ENCODE results near the gene SHC2.
"Not testable (repeated sequence)": the region's sequence is repeated elsewhere in the genome, so short reads cannot be mapped to it uniquely, and the experiment has no call there.

SHC2 gene

DNA sequence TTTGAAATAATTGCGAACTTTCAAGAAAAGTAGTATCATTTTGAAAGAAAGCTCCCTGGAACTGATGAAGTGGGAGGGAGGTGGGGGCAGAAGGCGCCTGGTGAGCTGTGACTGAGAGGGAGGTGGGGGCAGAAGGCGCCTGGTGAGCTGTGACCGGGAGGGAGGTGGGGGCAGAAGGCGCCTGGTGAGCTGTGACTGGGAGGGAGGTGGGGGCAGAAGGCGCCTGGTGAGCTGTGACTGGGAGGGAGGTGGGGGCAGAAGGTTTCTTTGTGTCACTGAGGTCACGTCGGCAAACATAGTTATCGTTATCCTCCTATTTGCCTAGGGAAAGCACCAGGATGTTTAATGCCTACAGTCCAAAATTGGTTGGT is 76.0 kb downstream of the SHC2 start:
- DNase-seq (ENCODE audit: low read depth in 2 of 2), result no peak
- TF ChIP-seq, protein P1, sequence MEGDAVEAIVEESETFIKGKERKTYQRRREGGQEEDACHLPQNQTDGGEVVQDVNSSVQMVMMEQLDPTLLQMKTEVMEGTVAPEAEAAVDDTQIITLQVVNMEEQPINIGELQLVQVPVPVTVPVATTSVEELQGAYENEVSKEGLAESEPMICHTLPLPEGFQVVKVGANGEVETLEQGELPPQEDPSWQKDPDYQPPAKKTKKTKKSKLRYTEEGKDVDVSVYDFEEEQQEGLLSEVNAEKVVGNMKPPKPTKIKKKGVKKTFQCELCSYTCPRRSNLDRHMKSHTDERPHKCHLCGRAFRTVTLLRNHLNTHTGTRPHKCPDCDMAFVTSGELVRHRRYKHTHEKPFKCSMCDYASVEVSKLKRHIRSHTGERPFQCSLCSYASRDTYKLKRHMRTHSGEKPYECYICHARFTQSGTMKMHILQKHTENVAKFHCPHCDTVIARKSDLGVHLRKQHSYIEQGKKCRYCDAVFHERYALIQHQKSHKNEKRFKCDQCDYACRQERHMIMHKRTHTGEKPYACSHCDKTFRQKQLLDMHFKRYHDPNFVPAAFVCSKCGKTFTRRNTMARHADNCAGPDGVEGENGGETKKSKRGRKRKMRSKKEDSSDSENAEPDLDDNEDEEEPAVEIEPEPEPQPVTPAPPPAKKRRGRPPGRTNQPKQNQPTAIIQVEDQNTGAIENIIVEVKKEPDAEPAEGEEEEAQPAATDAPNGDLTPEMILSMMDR (IDR thresholded peaks at IDR 0.05; ENCODE audit: low read depth, low read length), result no peak
- no peak overlapping the region for H3K4me3 ChIP-seq (replicated peaks in 1 of 2; ENCODE audit: low read depth in 2 of 2, low read length in 2 of 2)

DNA sequence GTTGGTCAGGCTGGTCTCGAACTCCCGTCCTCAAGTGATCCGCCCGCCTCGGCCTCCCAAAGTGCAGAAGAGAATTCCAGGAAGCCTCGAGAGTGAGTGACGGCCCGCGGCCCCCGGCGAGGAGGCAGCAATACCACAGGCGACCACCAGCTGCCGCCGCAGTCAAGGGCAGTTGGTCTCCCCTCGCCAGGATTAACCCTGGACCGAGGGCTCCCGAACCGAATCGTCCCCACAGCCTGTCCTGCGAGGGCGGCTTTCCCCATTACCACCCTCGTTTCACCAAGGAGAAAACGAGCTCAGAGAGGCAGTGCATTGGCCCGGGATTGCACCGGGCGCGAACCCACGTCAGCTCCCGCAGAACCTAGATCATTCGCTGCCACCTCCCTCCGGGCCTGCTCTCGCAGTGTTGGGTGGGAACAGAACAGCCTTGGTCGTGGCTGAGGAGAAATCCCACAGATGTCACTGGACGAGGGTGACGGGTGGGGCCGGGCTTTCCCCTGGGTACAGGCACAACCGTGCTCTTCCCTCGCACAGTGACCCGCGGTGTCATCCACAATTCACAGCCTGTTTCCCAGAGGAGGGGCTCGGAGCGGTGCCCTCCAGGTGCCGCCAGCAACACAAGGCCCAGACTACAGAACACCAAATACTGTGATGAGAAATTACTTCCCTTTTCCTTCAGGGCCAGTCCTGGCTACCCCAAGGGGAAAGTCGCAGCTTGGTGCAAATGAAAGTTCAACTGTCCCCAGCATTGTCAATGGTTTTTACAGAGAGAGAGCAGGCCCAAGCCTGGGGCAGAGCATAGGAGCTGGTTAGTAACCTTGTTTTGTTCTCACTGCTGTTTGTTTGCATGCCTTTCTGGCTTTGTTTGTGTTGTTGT is 76.7 kb downstream of the SHC2 start:
- TF ChIP-seq, protein P1 (IDR thresholded peaks at IDR 0.05; ENCODE audit: low read depth, low read length), result peak; percentile 41
- DNase-seq (ENCODE audit: low read depth in 2 of 2), result peak in 1 of 2 donors; percentile 15
- H3K4me3 ChIP-seq (replicated peaks in 1 of 2; ENCODE audit: low read depth in 2 of 2, low read length in 2 of 2), result no peak overlapping the region

DNA sequence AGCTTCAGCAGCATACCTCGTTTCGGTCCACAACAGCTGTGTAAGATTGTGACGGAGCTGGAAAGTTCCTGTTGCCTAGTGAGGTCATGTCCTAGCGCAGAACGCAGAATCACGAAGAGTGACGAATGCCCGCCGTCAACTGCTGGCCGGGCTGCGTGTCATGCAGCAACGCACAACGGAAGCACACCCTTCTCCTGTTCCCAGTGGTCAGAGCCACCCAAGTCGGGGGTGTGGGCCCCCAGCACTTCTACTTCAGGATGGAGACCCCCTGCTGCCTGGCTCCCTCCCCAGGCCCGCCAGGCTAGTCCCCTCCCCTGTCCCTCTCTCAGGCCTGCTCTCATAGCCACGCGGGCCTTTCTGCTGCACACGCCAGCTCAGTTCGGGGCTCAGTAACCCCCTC is 77.8 kb downstream of the SHC2 start:
- TF ChIP-seq, protein P1 (IDR thresholded peaks at IDR 0.05; ENCODE audit: low read depth, low read length), result no peak
- no peak overlapping the region for H3K4me3 ChIP-seq (replicated peaks in 1 of 2; ENCODE audit: low read depth in 2 of 2, low read length in 2 of 2)
- no peak for DNase-seq (ENCODE audit: low read depth in 2 of 2)

DNA sequence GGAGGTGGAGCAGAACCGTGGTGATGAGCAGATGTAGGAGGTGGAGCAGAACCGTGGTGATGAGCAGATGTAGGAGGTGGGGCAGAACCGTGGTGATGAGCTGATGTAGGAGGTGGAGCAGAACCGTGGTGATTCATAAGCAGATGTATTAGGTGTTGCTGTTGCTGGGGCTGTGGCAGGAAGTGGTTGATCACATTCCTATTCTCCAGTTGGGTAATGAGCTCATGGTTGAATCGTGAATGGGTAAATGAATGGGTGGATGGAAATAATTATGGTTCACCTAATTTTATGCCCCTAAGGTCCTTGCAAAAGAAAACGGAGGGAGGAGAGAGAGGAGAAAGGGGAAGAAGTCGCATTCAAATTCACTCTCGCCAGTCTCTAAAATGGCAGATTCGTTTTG is 78.3 kb downstream of the SHC2 start:
- peak in 1 of 2 donors; percentile 75 for DNase-seq (ENCODE audit: low read depth in 2 of 2)

DNA sequence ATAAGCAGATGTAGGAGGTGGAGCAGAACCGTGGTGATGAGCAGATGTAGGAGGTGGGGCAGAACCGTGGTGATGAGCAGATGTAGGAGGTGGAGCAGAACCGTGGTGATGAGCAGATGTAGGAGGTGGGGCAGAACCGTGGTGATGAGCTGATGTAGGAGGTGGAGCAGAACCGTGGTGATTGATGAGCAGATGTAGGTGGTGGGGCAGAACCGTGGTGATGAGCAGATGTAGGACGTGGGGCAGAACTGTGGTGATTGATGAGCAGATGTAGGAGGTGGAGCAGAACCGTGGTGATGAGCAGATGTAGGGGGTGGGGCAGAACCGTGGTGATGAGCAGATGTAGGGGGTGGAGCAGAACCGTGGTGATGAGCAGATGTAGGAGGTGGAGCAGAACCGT is 78.9 kb downstream of the SHC2 start:
- H3K4me3 ChIP-seq (replicated peaks in 1 of 2; ENCODE audit: low read depth in 2 of 2, low read length in 2 of 2); DNase-seq (ENCODE audit: low read depth in 2 of 2): not testable (repeated sequence)

More for the DNA sequence above, 78.3 kb downstream of the SHC2 start:
- H3K4me3 ChIP-seq (replicated peaks in 1 of 2; ENCODE audit: low read depth in 2 of 2, low read length in 2 of 2), result not testable (repeated sequence)

DNA sequence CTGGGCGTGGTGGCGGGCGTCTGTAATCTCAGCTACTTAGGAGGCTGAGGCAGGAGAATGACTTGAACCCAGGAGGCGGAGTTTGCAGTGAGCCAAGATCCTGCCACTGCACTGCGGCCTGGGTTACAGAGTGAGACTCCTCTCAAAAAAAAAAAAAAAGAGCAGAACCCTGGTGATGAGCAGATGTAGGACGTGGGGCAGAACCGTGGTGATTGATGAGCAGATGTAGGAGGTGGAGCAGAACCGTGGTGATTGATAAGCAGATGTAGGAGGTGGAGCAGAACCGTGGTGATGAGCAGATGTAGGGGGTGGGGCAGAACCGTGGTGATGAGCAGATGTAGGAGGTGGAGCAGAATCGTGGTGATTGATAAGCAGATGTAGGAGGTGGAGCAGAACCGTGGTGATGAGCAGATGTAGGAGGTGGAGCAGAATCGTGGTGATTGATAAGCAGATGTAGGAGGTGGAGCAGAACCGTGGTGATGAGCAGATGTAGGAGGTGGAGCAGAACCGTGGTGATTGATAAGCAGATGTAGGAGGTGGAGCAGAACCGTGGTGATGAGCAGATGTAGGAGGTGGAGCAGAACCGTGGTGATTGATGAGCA is 80.1 kb downstream of the SHC2 start:
- DNase-seq (ENCODE audit: low read depth in 2 of 2); H3K4me3 ChIP-seq (replicated peaks in 1 of 2; ENCODE audit: low read depth in 2 of 2, low read length in 2 of 2): not testable (repeated sequence)

DNA sequence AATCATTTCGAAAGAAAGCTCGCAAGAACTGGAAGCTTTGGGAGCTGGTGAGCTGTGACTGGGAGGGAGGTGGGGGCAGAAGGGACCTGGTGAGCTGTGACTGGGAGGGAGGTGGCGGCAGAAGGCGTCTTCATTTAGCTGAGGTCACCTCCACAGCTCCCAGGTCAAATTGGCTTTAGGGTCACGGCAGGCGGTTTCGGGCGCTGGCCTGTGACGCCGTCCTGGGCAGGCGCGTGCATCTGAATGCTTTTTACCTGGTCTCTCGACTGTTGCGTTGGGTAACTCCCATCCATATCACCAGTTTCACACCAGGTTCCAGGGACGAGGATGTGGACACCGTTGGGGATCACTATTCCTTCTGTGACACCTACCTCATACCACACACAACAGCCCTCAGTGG is 81.0 kb downstream of the SHC2 start:
- H3K4me3 ChIP-seq (replicated peaks in 1 of 2; ENCODE audit: low read depth in 2 of 2, low read length in 2 of 2), result no peak overlapping the region
- no peak for DNase-seq (ENCODE audit: low read depth in 2 of 2)
- TF ChIP-seq, protein P1 (IDR thresholded peaks at IDR 0.05; ENCODE audit: low read depth, low read length), result no peak

DNA sequence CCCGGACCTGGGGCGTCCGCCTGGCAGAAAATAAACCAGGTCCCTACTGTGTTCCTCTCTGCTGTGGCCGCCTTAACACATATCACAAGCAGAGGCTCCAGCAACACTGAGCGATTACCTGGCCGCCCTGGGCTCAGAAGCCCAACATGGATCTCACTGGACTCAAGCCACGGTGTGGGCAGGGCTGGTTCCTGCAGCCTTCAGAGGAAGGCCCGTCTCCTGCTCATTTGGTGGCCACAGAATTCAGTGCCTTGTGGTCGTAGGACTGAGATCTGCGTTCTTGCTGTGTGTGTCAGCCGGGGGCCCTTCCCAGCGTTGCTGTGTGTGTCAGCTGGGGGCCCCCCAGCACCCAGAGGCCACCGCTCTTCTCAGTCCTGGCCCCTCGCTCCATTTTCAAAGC is 82.1 kb downstream of the SHC2 start:
- TF ChIP-seq, protein P1 (IDR thresholded peaks at IDR 0.05; ENCODE audit: low read depth, low read length), result no peak
- no peak overlapping the region for H3K4me3 ChIP-seq (replicated peaks in 1 of 2; ENCODE audit: low read depth in 2 of 2, low read length in 2 of 2)
- no peak for DNase-seq (ENCODE audit: low read depth in 2 of 2)

Measured in cardiac fibroblast (primary cell).